IPS-18c (cell line): ENCODE results near the gene SLC1A3.

Experiments
- H3K4me3 ChIP-seq: 2 replicates; pipeline ENCODE4 v1.7.0; 2013; ENCODE audit warnings: low read depth, mild to moderate bottlenecking, low read length, moderate library complexity; ENCODE audit not compliant: insufficient read depth
- H3K9me3 ChIP-seq: one replicate; pipeline ENCODE4 v1.6.1; 2013; ENCODE audit warnings: mild to moderate bottlenecking, low read length, moderate library complexity; ENCODE audit not compliant: control insufficient read depth, insufficient read depth

SLC1A3 gene

GRCh38 chr5:36661456-36662220, 55.2 kb downstream of the SLC1A3 start:
- Histone ChIP-seq H3K4me3 (no peak overlapping the region), H3K9me3 (no peaks in the 10 kb centered on the region)

GRCh38 chr5:36662291-36662851, 56.0 kb downstream of the SLC1A3 start:
- no peaks in the 10 kb centered on the region for H3K9me3 ChIP-seq
- H3K4me3 ChIP-seq: no peak overlapping the region

- H3K9me3 ChIP-seq: no peaks in the 10 kb centered on the region
- no peak overlapping the region for H3K4me3 ChIP-seq
Observed at GRCh38 chr5:36664766-36665165, 58.4 kb downstream of the SLC1A3 start.

- no peak overlapping the region for H3K4me3 ChIP-seq
- H3K9me3 ChIP-seq: no peaks in the 10 kb centered on the region
Observed at GRCh38 chr5:36665628-36666027, 59.2 kb downstream of the SLC1A3 start.

GRCh38 chr5:36666274-36666673, 59.9 kb downstream of the SLC1A3 start:
- Histone ChIP-seq H3K9me3 (no peaks in the 10 kb centered on the region), H3K4me3 (no peak overlapping the region)

- H3K4me3 ChIP-seq: no peak overlapping the region
- H3K9me3 ChIP-seq: no peaks in the 10 kb centered on the region
Observed at GRCh38 chr5:36666986-36667385, 60.6 kb downstream of the SLC1A3 start.

GRCh38 chr5:36667824-36668223, 61.4 kb downstream of the SLC1A3 start:
- H3K4me3 ChIP-seq: no peak overlapping the region

GRCh38 chr5:36669015-36669651, 62.7 kb downstream of the SLC1A3 start:
- Histone ChIP-seq H3K9me3 (no peaks in the 10 kb centered on the region), H3K4me3 (no peak overlapping the region)

More at GRCh38 chr5:36667824-36668223, 61.4 kb downstream of the SLC1A3 start:
- H3K9me3 ChIP-seq: no peaks in the 10 kb centered on the region

- H3K9me3 ChIP-seq: no peaks in the 10 kb centered on the region
- no peak overlapping the region for H3K4me3 ChIP-seq
Observed at GRCh38 chr5:36670548-36670947, 64.1 kb downstream of the SLC1A3 start.

- Histone ChIP-seq H3K9me3 (peaks cover 2% of the 10 kb centered on the region), H3K4me3 (no peak overlapping the region)
Observed at GRCh38 chr5:36675282-36675681, 68.9 kb downstream of the SLC1A3 start.

GRCh38 chr5:36679221-36679989, 73.0 kb downstream of the SLC1A3 start:
- H3K9me3 ChIP-seq: peaks cover 2% of the 10 kb centered on the region
- no peak overlapping the region for H3K4me3 ChIP-seq

- Histone ChIP-seq H3K9me3 (peaks cover 2% of the 10 kb centered on the region), H3K4me3 (no peak overlapping the region)
Observed at GRCh38 chr5:36680066-36680465, 73.7 kb downstream of the SLC1A3 start.

- Histone ChIP-seq H3K4me3 (no peak overlapping the region), H3K9me3 (peaks cover 2% of the 10 kb centered on the region)
Observed at GRCh38 chr5:36681711-36682110, 75.3 kb downstream of the SLC1A3 start.

- Histone ChIP-seq H3K9me3 (peaks cover 2% of the 10 kb centered on the region), H3K4me3 (no peak overlapping the region)
Observed at GRCh38 chr5:36682499-36682898, 76.1 kb downstream of the SLC1A3 start.

- H3K9me3 ChIP-seq: no peaks in the 10 kb centered on the region
- H3K4me3 ChIP-seq: no peak overlapping the region
Observed at GRCh38 chr5:36683821-36684434, 77.5 kb downstream of the SLC1A3 start.

- H3K4me3 ChIP-seq: no peak overlapping the region
- no peaks in the 10 kb centered on the region for H3K9me3 ChIP-seq
Observed at GRCh38 chr5:36685631-36686288, 79.4 kb downstream of the SLC1A3 start.

- Histone ChIP-seq H3K4me3 (no peak overlapping the region), H3K9me3 (no peaks in the 10 kb centered on the region)
Observed at GRCh38 chr5:36686881-36687280, 80.5 kb downstream of the SLC1A3 start.
